PC-3 (cell line): ENCODE results near the gene SLC6A20. TPM values are rescaled to one million over a fixed set of nuclear protein-coding genes. Genes with fewer than 3 reads are reported as not detected.
A peak's percentile ranks its signal among the peaks of the same experiment; 100 is the strongest.

Experiments
- ATAC-seq: fragments of 200-7000 bp; cut with Tn5 transposase; 2 replicates; pipeline ENCODE4 v1.9.1; 2020; ENCODE audit warnings: mild to moderate bottlenecking, moderate library complexity
- Bru-seq: library from RNA; stranded (reverse); fragments of 400-500 nt; gene quantifications from one replicate; lab custom pipeline; 2021; lab: Mats Ljungman, UMichigan
- BruChase-seq, 2 experiments: library from RNA; stranded (reverse); fragments of 400-500 nt; gene quantifications; one replicate each; lab custom pipeline; 2021; lab: Mats Ljungman, UMichigan
- BruUV-seq: library from RNA; stranded (reverse); fragments of 400-500 nt; replicated peaks from 2 replicates; lab custom pipeline; 2021; lab: Mats Ljungman, UMichigan
- CTCF ChIA-PET: fragments of 300-600 bp; sonication (Branson Sonifier 250); formaldehyde crosslinking; loops from one replicate; lab custom pipeline; 2022; ENCODE audit warnings: antibody characterized with exemption; lab: Charles Lee
- POLR2A ChIA-PET: fragments of 300-600 bp; sonication (Branson Sonifier 250); formaldehyde crosslinking; loops from one replicate; lab custom pipeline; 2022; ENCODE audit warnings: antibody characterized with exemption; ENCODE audit not compliant: unreplicated experiment; lab: Charles Lee
- DNase-seq: peaks from one replicate; pipeline ENCODE4 v3.0.0-alpha.2; 2015
- H2AFZ ChIP-seq: fragments of 300-600 bp; sonication (generic); 2 replicates; pipeline ENCODE4 v1.6.0; 2016; ENCODE audit warnings: antibody characterized with exemption, low read length
- H3F3A ChIP-seq: fragments of 300-600 bp; sonication (generic); one replicate; pipeline ENCODE4 v1.6.0; 2017; ENCODE audit warnings: antibody characterized with exemption, low read length, control low read depth, mild to moderate bottlenecking; ENCODE audit not compliant: unreplicated experiment
- H3K27ac ChIP-seq: fragments of 300-600 bp; sonication (generic); 2 replicates; pipeline ENCODE4 v1.5.1; 2016; ENCODE audit warnings: mild to moderate bottlenecking, low read length
- H3K27me3 ChIP-seq: fragments of 300-600 bp; sonication (generic); 2 replicates; pipeline ENCODE4 v1.6.1; 2016; ENCODE audit warnings: low read length, mixed read lengths
- H3K36me3 ChIP-seq: fragments of 300-600 bp; sonication (generic); 2 replicates; pipeline ENCODE4 v1.6.1; 2016; ENCODE audit warnings: low read depth, mixed run types, low read length, mixed read lengths
- H3K4me1 ChIP-seq: fragments of 300-600 bp; sonication (generic); 2 replicates; pipeline ENCODE4 v1.5.1; 2016; ENCODE audit warnings: low read length; ENCODE audit not compliant: insufficient read depth
- H3K4me2 ChIP-seq: fragments of 300-600 bp; sonication (generic); 2 replicates; pipeline ENCODE4 v1.6.0; 2016; ENCODE audit warnings: low read length
- H3K4me3 ChIP-seq: fragments of 300-600 bp; sonication (generic); 2 replicates; pipeline ENCODE4 v1.5.1; 2016; ENCODE audit warnings: mild to moderate bottlenecking, low read length, mixed read lengths
- H3K79me2 ChIP-seq: fragments of 300-600 bp; sonication (generic); 2 replicates; pipeline ENCODE4 v1.6.1; 2017; ENCODE audit warnings: low read length, mixed read lengths
- H3K9ac ChIP-seq: fragments of 300-600 bp; sonication (generic); 2 replicates; pipeline ENCODE4 v1.6.0; 2016; ENCODE audit warnings: mild to moderate bottlenecking, low read length
- H3K9me2 ChIP-seq: fragments of 300-600 bp; sonication (generic); replicated peaks from 2 replicates; pipeline ENCODE4 v1.6.1; 2016; ENCODE audit warnings: mixed run types, low read length, mixed read lengths
- H3K9me3 ChIP-seq: fragments of 300-600 bp; sonication (generic); 2 replicates; pipeline ENCODE4 v1.6.1; 2016; ENCODE audit warnings: low read length, mixed read lengths
- H4K20me1 ChIP-seq: fragments of 300-600 bp; sonication (generic); 2 replicates; pipeline ENCODE4 v1.6.1; 2016; ENCODE audit warnings: low read length, mixed read lengths
- EZH2 ChIP-seq: fragments of 300-600 bp; sonication (generic); IDR thresholded peaks from one replicate; pipeline ENCODE4 v1.6.1; 2017; ENCODE audit warnings: antibody characterized with exemption, mild to moderate bottlenecking, low read length; ENCODE audit not compliant: unreplicated experiment
- EZH2phosphoT487 ChIP-seq: fragments of 300-600 bp; sonication (generic); IDR thresholded peaks from 2 replicates; pipeline ENCODE4 v1.6.1; 2018; ENCODE audit warnings: mild to moderate bottlenecking, antibody characterized with exemption, low read length, borderline replicate concordance
- intact Hi-C: fragments of 100-400 bp; cut with micrococcal nuclease; formaldehyde crosslinking; loops from 2 replicates; pipeline ENCODE4 v1.9.0; 2023
- long read RNA-seq: library from polyadenylated mRNA; unstranded; transcript quantifications from one replicate; pipeline ENCODE4 v2.0.0, GENCODE V29; 2021; ENCODE audit not compliant: unreplicated experiment
- total RNA-seq: library from RNA; depleted of rRNA; stranded (reverse); fragments of >200 nt; gene quantifications from 2 replicates; pipeline ENCODE4 v1.2.3, GENCODE V29; 2014; rRNA removed
- TF ChIP-seq, protein P1 (sequence below): fragments of 300-600 bp; sonication (generic); conservative IDR thresholded peaks from 2 replicates; pipeline ENCODE4 v1.5.1; 2017; ENCODE audit warnings: antibody characterized with exemption, low read depth, mild to moderate bottlenecking, low read length

The SLC6A20 gene, protein sequence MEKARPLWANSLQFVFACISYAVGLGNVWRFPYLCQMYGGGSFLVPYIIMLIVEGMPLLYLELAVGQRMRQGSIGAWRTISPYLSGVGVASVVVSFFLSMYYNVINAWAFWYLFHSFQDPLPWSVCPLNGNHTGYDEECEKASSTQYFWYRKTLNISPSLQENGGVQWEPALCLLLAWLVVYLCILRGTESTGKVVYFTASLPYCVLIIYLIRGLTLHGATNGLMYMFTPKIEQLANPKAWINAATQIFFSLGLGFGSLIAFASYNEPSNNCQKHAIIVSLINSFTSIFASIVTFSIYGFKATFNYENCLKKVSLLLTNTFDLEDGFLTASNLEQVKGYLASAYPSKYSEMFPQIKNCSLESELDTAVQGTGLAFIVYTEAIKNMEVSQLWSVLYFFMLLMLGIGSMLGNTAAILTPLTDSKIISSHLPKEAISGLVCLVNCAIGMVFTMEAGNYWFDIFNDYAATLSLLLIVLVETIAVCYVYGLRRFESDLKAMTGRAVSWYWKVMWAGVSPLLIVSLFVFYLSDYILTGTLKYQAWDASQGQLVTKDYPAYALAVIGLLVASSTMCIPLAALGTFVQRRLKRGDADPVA
- total RNA-seq (not detected in 2 replicates), Bru-seq, nascent RNA (percentile 10 among the genes with signal in this experiment), BruChase-seq, experiment 1, labeled RNA remaining after a 6-hour chase (percentile 21 among the genes with signal in this experiment), BruChase-seq, experiment 2, labeled RNA remaining after a 2-hour chase (percentile 34 among the genes with signal in this experiment)
- long read RNA-seq: 0 reads

DNA sequence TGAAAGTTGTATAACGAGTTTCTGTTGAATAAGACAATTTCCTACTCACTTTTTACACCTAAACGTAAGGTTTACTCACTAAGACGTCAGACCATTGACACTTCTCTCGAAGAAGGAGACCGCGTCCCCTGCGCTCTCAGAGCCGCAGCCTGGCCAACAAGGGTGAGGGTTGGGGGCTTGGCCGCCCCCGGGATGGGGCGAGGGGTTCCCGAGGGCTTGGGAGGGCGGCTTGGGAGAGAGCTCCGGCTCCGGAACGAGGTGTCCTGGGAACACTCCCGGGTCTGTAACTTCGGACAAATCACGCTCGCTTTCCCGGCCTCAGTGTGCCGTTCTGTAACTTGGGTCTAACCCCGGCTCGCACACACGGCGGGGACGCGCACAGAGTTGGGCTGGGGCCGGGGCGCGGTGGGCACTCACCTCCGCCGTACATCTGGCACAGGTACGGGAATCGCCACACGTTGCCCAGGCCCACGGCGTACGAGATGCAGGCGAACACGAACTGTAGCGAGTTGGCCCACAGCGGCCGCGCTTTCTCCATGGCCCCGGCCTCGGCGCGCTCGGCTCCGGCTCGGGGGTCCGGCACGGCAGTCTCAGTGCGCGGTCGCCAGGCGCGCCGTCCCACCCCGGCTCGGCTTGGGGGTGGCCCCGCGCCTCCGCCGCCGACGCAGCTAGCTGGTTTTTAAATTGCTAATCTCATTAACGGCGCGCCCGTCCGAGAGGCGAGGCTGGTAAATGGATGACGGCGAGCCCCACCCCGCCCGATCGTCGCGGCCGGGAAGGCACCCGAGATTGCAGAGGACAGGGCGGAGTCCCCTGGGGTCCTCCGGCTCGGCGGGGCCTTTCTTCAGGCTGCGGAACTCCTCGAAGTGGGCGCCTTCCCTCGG lies at the start of gene SLC6A20:
SLC6A20 (minus strand) TSS at position 655 of the 884 bp plus-strand sequence; CDS start at position 538, 117 bp downstream.
- H3K27ac ChIP-seq: no peak within 1 kb of the TSS
- no peak within 1 kb of the TSS for H3K4me3 ChIP-seq
- H3K36me3 ChIP-seq: no peaks in the 10 kb centered on the region
- ChIA-PET CTCF (no interaction called here), POLR2A (interaction anchor here (0.6 kb wide), 1 partner anchor 12 kb away, joined by 4 read pairs; no protein-coding TSS in a partner anchor)
- no peak for DNase-seq
- intact Hi-C loops: no loop called here
- no peaks in the 10 kb centered on the region for H3K79me2 ChIP-seq
- no peaks in the 10 kb centered on the region for H4K20me1 ChIP-seq
- no peaks in the 10 kb centered on the region for H3F3A ChIP-seq
- H3K4me1 ChIP-seq: peaks cover 13% of the 10 kb centered on the region; the same call in 1 of the 2 replicates
- no peak within 1 kb of the TSS for H2AFZ ChIP-seq
- H3K9me3 ChIP-seq: no peaks in the 10 kb centered on the region
- no peak within 1 kb of the TSS for H3K4me2 ChIP-seq
- no peak for ATAC-seq
- no peaks in the 10 kb centered on the region for H3K9me2 ChIP-seq
- no peak within 1 kb of the TSS for H3K9ac ChIP-seq
- no peak for TF ChIP-seq EZH2phosphoT487
- no peak for TF ChIP-seq EZH2
- TF ChIP-seq, protein P1, sequence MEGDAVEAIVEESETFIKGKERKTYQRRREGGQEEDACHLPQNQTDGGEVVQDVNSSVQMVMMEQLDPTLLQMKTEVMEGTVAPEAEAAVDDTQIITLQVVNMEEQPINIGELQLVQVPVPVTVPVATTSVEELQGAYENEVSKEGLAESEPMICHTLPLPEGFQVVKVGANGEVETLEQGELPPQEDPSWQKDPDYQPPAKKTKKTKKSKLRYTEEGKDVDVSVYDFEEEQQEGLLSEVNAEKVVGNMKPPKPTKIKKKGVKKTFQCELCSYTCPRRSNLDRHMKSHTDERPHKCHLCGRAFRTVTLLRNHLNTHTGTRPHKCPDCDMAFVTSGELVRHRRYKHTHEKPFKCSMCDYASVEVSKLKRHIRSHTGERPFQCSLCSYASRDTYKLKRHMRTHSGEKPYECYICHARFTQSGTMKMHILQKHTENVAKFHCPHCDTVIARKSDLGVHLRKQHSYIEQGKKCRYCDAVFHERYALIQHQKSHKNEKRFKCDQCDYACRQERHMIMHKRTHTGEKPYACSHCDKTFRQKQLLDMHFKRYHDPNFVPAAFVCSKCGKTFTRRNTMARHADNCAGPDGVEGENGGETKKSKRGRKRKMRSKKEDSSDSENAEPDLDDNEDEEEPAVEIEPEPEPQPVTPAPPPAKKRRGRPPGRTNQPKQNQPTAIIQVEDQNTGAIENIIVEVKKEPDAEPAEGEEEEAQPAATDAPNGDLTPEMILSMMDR: no peak
- no TSS peak for BruUV-seq
- H3K27me3 ChIP-seq: no peaks in the 10 kb centered on the region

DNA sequence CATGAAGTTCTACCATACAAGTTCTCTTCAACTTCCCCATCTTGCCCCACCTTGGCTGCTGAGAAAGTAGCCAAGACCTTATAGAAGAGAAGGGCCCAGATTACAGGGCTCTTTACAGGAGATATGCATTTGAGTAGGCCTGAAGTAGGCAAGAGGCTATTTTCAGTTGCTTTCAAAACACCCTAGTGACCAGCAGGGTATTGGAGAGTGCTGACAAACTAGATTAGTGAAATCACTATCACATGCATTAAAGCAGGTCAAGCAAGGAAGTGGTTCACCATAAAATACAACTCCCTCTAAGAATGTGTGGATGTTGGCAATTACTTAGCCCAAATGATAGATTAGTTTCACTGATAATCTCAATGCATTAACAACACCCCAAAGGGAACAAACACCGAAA lies 48.3 kb upstream of the SLC6A20 start:
- no peaks in the 10 kb centered on the region for H3K9me3 ChIP-seq
- H3K27me3 ChIP-seq: peaks cover 26% of the 10 kb centered on the region
- ATAC-seq: no peak
- BruUV-seq: no TSS peak
- intact Hi-C loops: loop anchor here (1.0 to 5.0 kb wide), 3 partner anchors 38 to 233 kb away; no protein-coding TSS in a partner anchor
- no peaks in the 10 kb centered on the region for H3K9me2 ChIP-seq
- no peak overlapping the region for H2AFZ ChIP-seq
- no peak overlapping the region for H3K4me3 ChIP-seq
- CTCF ChIA-PET: interaction anchor here (0.6 kb wide), 2 partner anchors 94 to 178 kb away, joined by 3 read pairs; no protein-coding TSS in a partner anchor
- no peak overlapping the region for H3K4me2 ChIP-seq
- no peaks in the 10 kb centered on the region for H3K79me2 ChIP-seq
- no peak for DNase-seq
- TF ChIP-seq EZH2phosphoT487 (no peak), EZH2 (no peak)
- TF ChIP-seq, protein P1: no peak
- no peak overlapping the region for H3K27ac ChIP-seq
- no peaks in the 10 kb centered on the region for H4K20me1 ChIP-seq
- POLR2A ChIA-PET: no interaction called here
- no peaks in the 10 kb centered on the region for H3F3A ChIP-seq
- H3K36me3 ChIP-seq: no peaks in the 10 kb centered on the region
- peaks cover 25% of the 10 kb centered on the region for H3K4me1 ChIP-seq
- no peak overlapping the region for H3K9ac ChIP-seq
